ENCODE data around the gene C17orf67. TPM values are rescaled to one million over a fixed set of nuclear protein-coding genes. Genes with fewer than 3 reads are reported as not detected.

The C17orf67 gene
- total and polyA plus RNA-seq, 10 of the 15 experiments (the other 5 are each of a cell fraction or from before 2014, with no cell fraction given) = 0.24 to 3.3 (median 0.89) TPM

GRCh38 chr17:56793957-56794356 is 39.8 kb downstream of the C17orf67 start:
- WGBS (ENCODE audit: insufficient coverage, insufficient replicate concordance, low lambda C conversion rate, missing lambda C conversion rate) = 24% methylated on average over 3 of the region's 3 CpGs
- SMC1A ChIA-PET (ENCODE audit: uncharacterized antibody, unreplicated experiment) = interaction anchor here (1.2 kb wide), 1 partner anchor 13 kb away, joined by 4 read pairs; no protein-coding TSS in a partner anchor
- no peaks in the 10 kb centered on the region for H3K79me2 ChIP-seq (ENCODE audit: control insufficient read depth, insufficient read depth, low read length)
- intact Hi-C loops (cut with micrococcal nuclease; ENCODE audit: unreplicated experiment) (no loop called here), in situ Hi-C loops (cut with MboI) (no loop called here)
- no peak overlapping the region for H3K4me3 ChIP-seq
- CTCF ChIA-PET = interaction anchor here (0.9 kb wide), 1 partner anchor 78 kb away, joined by 3 read pairs; no protein-coding TSS in a partner anchor
- H3K4me2 ChIP-seq (ENCODE audit: control insufficient read depth, insufficient read depth) = no peak overlapping the region
- POLR2A ChIA-PET = no interaction called here
- no TSS peak for BruUV-seq (replicated peaks)
- no peaks in the 10 kb centered on the region for H3K4me1 ChIP-seq (ENCODE audit: control insufficient read depth, insufficient read depth, low read length)
- H3K9ac ChIP-seq (ENCODE audit: control insufficient read depth, insufficient read depth, low read length) = no peak overlapping the region
- TF ChIP-seq HDAC2 (IDR thresholded peaks at IDR 0.05) (no peak), JUNB (IDR thresholded peaks at IDR 0.05) (no peak), TCF3 (IDR thresholded peaks at IDR 0.05; ENCODE audit: borderline replicate concordance, insufficient read depth, low read depth, low read length) (no peak), MEF2B (IDR thresholded peaks at IDR 0.05; ENCODE audit: partially characterized antibody, poor library complexity, severe bottlenecking) (no peak), TAF1 (IDR thresholded peaks at IDR 0.05; ENCODE audit: borderline replicate concordance, low read depth, low read length) (no peak), RELA (IDR thresholded peaks at IDR 0.05; ENCODE audit: borderline replicate concordance, partially characterized antibody) (no peak), SRF (IDR thresholded peaks at IDR 0.05; ENCODE audit: low read depth in 2 of 2, low read length in 2 of 2) (no peak), SMARCA5 (IDR thresholded peaks at IDR 0.05) (no peak), FOXK2 (IDR thresholded peaks at IDR 0.05) (no peak), RELB (IDR thresholded peaks at IDR 0.05; ENCODE audit: low read depth) (no peak), YY1 (IDR thresholded peaks at IDR 0.05; ENCODE audit: low read depth, low read length) (no peak)
- RAD21 ChIA-PET (ENCODE audit: unreplicated experiment) = no interaction called here
- no peak for ATAC-seq
- H2AFZ ChIP-seq (ENCODE audit: control insufficient read depth, low read depth, low read length) = no peak overlapping the region
- FAIRE-seq = no peak
- no peak overlapping the region for H3K27ac ChIP-seq (ENCODE audit: control insufficient read depth, insufficient read depth)
- no peaks in the 10 kb centered on the region for H3K36me3 ChIP-seq (ENCODE audit: control insufficient read depth in 2 of 2, insufficient read depth in 2 of 2, low read length in 1 of 2)
- DNase-seq (ENCODE audit: low read depth, low spot score) = no peak
- no peaks in the 10 kb centered on the region for H3K9me3 ChIP-seq (replicated peaks; ENCODE audit: control insufficient read depth, insufficient read depth, low read length)
- no peaks in the 10 kb centered on the region; a peak in 1 of 4 replicates for H3K27me3 ChIP-seq (replicated peaks in 1 of 2; ENCODE audit: control insufficient read depth in 2 of 2, insufficient read depth in 2 of 2, low read length in 1 of 2)
- H4K20me1 ChIP-seq (ENCODE audit: control insufficient read depth, insufficient read depth) = no peaks in the 10 kb centered on the region
